ENCODE results near the gene PLAAT3. TPM values are rescaled to one million over a fixed set of nuclear protein-coding genes. Genes with fewer than 3 reads are reported as not detected.

The PLAAT3 gene
- total and polyA plus RNA-seq, 11 donors = 74.9 to 191 (median 126) TPM

GRCh38 chr11:63635762-63636465 is 21.7 kb upstream of the PLAAT3 start:
- ATAC-seq (peak; percentile 68 to 79 (median 78)), DNase-seq (peak in 3 of 5 donors; percentile 33 to 47 (median 45))
- H3K27ac ChIP-seq = no peak overlapping the region
- H3K9me3 ChIP-seq = no peaks in the 10 kb centered on the region
- WGBS, 4 donors = 66 to 74% (median 71%) methylated on average over 10 of the region's 10 CpGs
- H3K4me3 ChIP-seq = no peak overlapping the region
- TF ChIP-seq POLR2A (IDR thresholded peaks at IDR 0.05) (no peak), CTCF (IDR thresholded peaks at IDR 0.05) (peak; percentile 69 to 92 (median 82))
- H3K27me3 ChIP-seq = no peaks in the 10 kb centered on the region
- H3K36me3 ChIP-seq = peaks cover 2 to 89% (median 76%) of the 10 kb centered on the region in 9 donors
- peaks cover 0 to 22% (median 0%) of the 10 kb centered on the region in 12 donors for H3K4me1 ChIP-seq
- intact Hi-C loops (cut with DNase I) = loop anchor here in 9 of 10 donors (1.0 to 10.0 kb wide), 6 partner anchors 101 to 611 kb away; no protein-coding TSS in a partner anchor

- 95 to 99% (median 97%) methylated on average over 3 of the region's 3 CpGs for WGBS, 4 donors
These were observed 15.2 kb upstream of the PLAAT3 start for GRCh38 chr11:63629426-63629825.

GRCh38 chr11:63623513-63624140 is 9.4 kb upstream of the PLAAT3 start:
- ATAC-seq (no peak), DNase-seq (no peak)
- no peaks in the 10 kb centered on the region for H3K27me3 ChIP-seq
- intact Hi-C loops (cut with DNase I) = loop anchor here in 1 of 10 donors (5.0 kb wide), 1 partner anchor 146 kb away; no protein-coding TSS in a partner anchor
- TF ChIP-seq POLR2A (IDR thresholded peaks at IDR 0.05) (no peak), CTCF (IDR thresholded peaks at IDR 0.05) (no peak)
- peaks cover 0 to 27% (median 0%) of the 10 kb centered on the region in 12 donors for H3K4me1 ChIP-seq
- no peak overlapping the region for H3K27ac ChIP-seq
- no peak overlapping the region for H3K4me3 ChIP-seq
- peaks cover 0 to 24% (median 16%) of the 10 kb centered on the region in 9 donors for H3K36me3 ChIP-seq
- 61 to 74% (median 68%) methylated on average over 7 of the region's 7 CpGs for WGBS, 4 donors
- H3K9me3 ChIP-seq = no peaks in the 10 kb centered on the region

More at GRCh38 chr11:63629426-63629825, 15.2 kb upstream of the PLAAT3 start:
- H3K9me3 ChIP-seq = no peaks in the 10 kb centered on the region
- H3K4me3 ChIP-seq = no peak overlapping the region
- intact Hi-C loops (cut with DNase I) = no loop called here
- DNase-seq (no peak), ATAC-seq (no peak)
- TF ChIP-seq CTCF (IDR thresholded peaks at IDR 0.05) (no peak), POLR2A (IDR thresholded peaks at IDR 0.05) (no peak)
- no peak overlapping the region for H3K27ac ChIP-seq
- H3K4me1 ChIP-seq = peaks cover 0 to 22% (median 0%) of the 10 kb centered on the region in 12 donors
- peaks cover 4 to 76% (median 72%) of the 10 kb centered on the region in 9 donors for H3K36me3 ChIP-seq
- H3K27me3 ChIP-seq = no peaks in the 10 kb centered on the region

GRCh38 chr11:63622323-63622722 is 8.1 kb upstream of the PLAAT3 start:
- intact Hi-C loops (cut with DNase I) = loop anchor here in 1 of 10 donors (5.0 kb wide), 1 partner anchor 145 kb away; no protein-coding TSS in a partner anchor
- WGBS, 4 donors = 34 to 52% (median 42%) methylated on average over 2 of the region's 2 CpGs

More at GRCh38 chr11:63622323-63622722, 8.1 kb upstream of the PLAAT3 start:
- DNase-seq (no peak), ATAC-seq (no peak)
- Histone ChIP-seq H3K4me3 (no peak overlapping the region), H3K9me3 (no peaks in the 10 kb centered on the region), H3K4me1 (peaks cover 0 to 27% (median 0%) of the 10 kb centered on the region in 12 donors), H3K27me3 (no peaks in the 10 kb centered on the region), H3K27ac (no peak overlapping the region), H3K36me3 (peaks cover 0 to 11% (median 3%) of the 10 kb centered on the region in 9 donors)
- TF ChIP-seq CTCF (IDR thresholded peaks at IDR 0.05) (no peak), POLR2A (IDR thresholded peaks at IDR 0.05) (no peak)

Data from heart left ventricle (tissue), 16 donors.